Fibroblast of gingiva (primary cell): ENCODE results near the gene ABCA7.

Experiments
- DNase-seq: peaks from one replicate; pipeline ENCODE4 v3.0.0-alpha.2; 2011; ENCODE audit warnings: low read depth

Gene ABCA7

GRCh38 chr19:1040476-1041271 is 767 bp downstream of the ABCA7 start:
- peak; percentile 97 for DNase-seq

GRCh38 chr19:1041272-1041834 is 1.4 kb downstream of the ABCA7 start:
- DNase-seq, result no peak

GRCh38 chr19:1041835-1042685 is 2.2 kb downstream of the ABCA7 start:
- peak; percentile 36 for DNase-seq

- DNase-seq, result no peak
These were observed 3.0 kb downstream of the ABCA7 start for GRCh38 chr19:1042689-1043511.

- no peak for DNase-seq
These were observed 5.3 kb downstream of the ABCA7 start for GRCh38 chr19:1045247-1045603.

GRCh38 chr19:1046117-1046626 is 6.3 kb downstream of the ABCA7 start:
- DNase-seq, result no peak

- DNase-seq, result no peak
These were observed 7.2 kb downstream of the ABCA7 start for GRCh38 chr19:1046836-1047695.

GRCh38 chr19:1047696-1048147 is 7.8 kb downstream of the ABCA7 start:
- DNase-seq, result no peak

- DNase-seq, result no peak
These were observed 9.2 kb downstream of the ABCA7 start for GRCh38 chr19:1049106-1049505.

GRCh38 chr19:1049800-1050199 is 9.9 kb downstream of the ABCA7 start:
- DNase-seq, result no peak

GRCh38 chr19:1050989-1051788 is 11.3 kb downstream of the ABCA7 start:
- no peak for DNase-seq

GRCh38 chr19:1051791-1052190 is 11.9 kb downstream of the ABCA7 start:
- DNase-seq, result no peak

- DNase-seq, result no peak
These were observed 12.6 kb downstream of the ABCA7 start for GRCh38 chr19:1052349-1052975.

- DNase-seq, result no peak
These were observed 13.5 kb downstream of the ABCA7 start for GRCh38 chr19:1053176-1054101.

- DNase-seq, result no peak
These were observed 14.5 kb downstream of the ABCA7 start for GRCh38 chr19:1054102-1055027.

GRCh38 chr19:1055028-1055425 is 15.1 kb downstream of the ABCA7 start:
- no peak for DNase-seq
